GM18511 (cell line): ENCODE results near the gene PHF10.
"Not testable (repeated sequence)": the region's sequence is repeated elsewhere in the genome, so short reads cannot be mapped to it uniquely, and the experiment has no call there.

ENCODE experiments used
- ATAC-seq: cut with Tn5 transposase; IDR thresholded peaks from one replicate; pipeline ENCODE4 v1.9.1; 2021; ENCODE audit warnings: mild to moderate bottlenecking, moderate library complexity; ENCODE audit not compliant: unreplicated experiment

PHF10 gene

GRCh38 chr6:169724494-169725124, at the start of gene PHF10:
Gene PHF10, minus strand, starts transcription at chr6:169724500. Its CDS starts 569 bp downstream, at chr6:169723931.
- ATAC-seq: peak; percentile 54

GRCh38 chr6:169766921-169767736, 42.8 kb upstream of the PHF10 start:
- no peak for ATAC-seq

- no peak for ATAC-seq
Measured at GRCh38 chr6:169766232-169766631, 41.9 kb upstream of the PHF10 start.

GRCh38 chr6:169765789-169766188, 41.5 kb upstream of the PHF10 start:
- ATAC-seq: not testable (repeated sequence)

GRCh38 chr6:169763881-169764280, 39.6 kb upstream of the PHF10 start:
- ATAC-seq: no peak

GRCh38 chr6:169763308-169763707, 39.0 kb upstream of the PHF10 start:
- no peak for ATAC-seq

GRCh38 chr6:169755162-169755561, 30.9 kb upstream of the PHF10 start:
- no peak for ATAC-seq

- ATAC-seq: no peak
Measured at GRCh38 chr6:169752074-169752623, 27.8 kb upstream of the PHF10 start.

GRCh38 chr6:169751242-169752073, 27.2 kb upstream of the PHF10 start, which contains the start of the genes DYNLT2 and ERMARD:
Gene DYNLT2, minus strand, starts transcription at chr6:169751572. Its CDS starts 114 bp downstream, at chr6:169751458.
Gene ERMARD, plus strand, starts transcription at chr6:169751622. Its CDS starts 36 bp downstream, at chr6:169751658.
- peak; percentile 95 for ATAC-seq

GRCh38 chr6:169746556-169746955, 22.3 kb upstream of the PHF10 start:
- no peak for ATAC-seq

GRCh38 chr6:169745405-169745804, 21.1 kb upstream of the PHF10 start:
- no peak for ATAC-seq

GRCh38 chr6:169741344-169741743, 17.0 kb upstream of the PHF10 start:
- ATAC-seq: no peak

- ATAC-seq: no peak
Measured at GRCh38 chr6:169738976-169739529, 14.8 kb upstream of the PHF10 start.

GRCh38 chr6:169738204-169738975, 14.1 kb upstream of the PHF10 start:
- no peak for ATAC-seq

GRCh38 chr6:169729961-169730360, 5.7 kb upstream of the PHF10 start:
- ATAC-seq: no peak

GRCh38 chr6:169726963-169727362, 2.7 kb upstream of the PHF10 start:
- no peak for ATAC-seq

- ATAC-seq: no peak
Measured at GRCh38 chr6:169726049-169726400, 1.7 kb upstream of the PHF10 start.

GRCh38 chr6:169725125-169726048, 1.1 kb upstream of the PHF10 start:
- peak; percentile 17 for ATAC-seq

GRCh38 chr6:169723991-169724493, 258 bp downstream of the PHF10 start:
- ATAC-seq: peak; percentile 42
